Ectodermal cell (in vitro differentiated cells): ENCODE results near the gene USP46. TPM values are rescaled to one million over a fixed set of nuclear protein-coding genes. Genes with fewer than 3 reads are reported as not detected.

Source experiments
- H3K27ac ChIP-seq: 2 replicates; pipeline ENCODE4 v1.7.0; 2013; ENCODE audit warnings: mild to moderate bottlenecking, low read depth, low read length; ENCODE audit not compliant: insufficient read depth, poor library complexity, severe bottlenecking
- H3K27me3 ChIP-seq: 2 replicates; pipeline ENCODE4 v1.7.0; 2013; ENCODE audit warnings: mild to moderate bottlenecking, low read length; ENCODE audit not compliant: insufficient read depth, control insufficient read depth, poor library complexity, severe bottlenecking
- H3K36me3 ChIP-seq: one replicate; pipeline ENCODE4 v1.7.0; 2013; ENCODE audit warnings: low read length; ENCODE audit not compliant: control insufficient read depth, insufficient read depth
- H3K4me1 ChIP-seq: one replicate; pipeline ENCODE4 v1.7.0; 2013; ENCODE audit warnings: low read length; ENCODE audit not compliant: control insufficient read depth, insufficient read depth
- H3K4me3 ChIP-seq: 2 replicates; pipeline ENCODE4 v1.7.0; 2013; ENCODE audit warnings: low read depth, low read length, control low read depth; ENCODE audit not compliant: insufficient read depth
- H3K9me3 ChIP-seq: 2 replicates; pipeline ENCODE4 v1.7.0; 2013; ENCODE audit warnings: mild to moderate bottlenecking, low read length, moderate library complexity; ENCODE audit not compliant: control insufficient read depth
- WGBS, 2 experiments: methylation state at CpG; one replicate each; pipeline ENCODE4 v1.1.7; 2013; ENCODE audit warnings: missing lambda C conversion rate in 2 of 2; 5-methylcytosine and 5-hydroxymethylcytosine counted together
- polyA plus RNA-seq, 4 experiments: library from polyadenylated mRNA; stranded (reverse); fragments of 50-300 nt; gene quantifications; one replicate each; pipeline ENCODE4 v1.2.3, GENCODE V29; 2013

Gene USP46
- 48.2 TPM for polyA plus RNA-seq (2013, experiment 1 of 4)
- polyA plus RNA-seq (2013, experiment 2 of 4) = 43.9 TPM
- polyA plus RNA-seq (2013, experiment 3 of 4) = 33.2 TPM
- polyA plus RNA-seq (2013, experiment 4 of 4) = 37.1 TPM

DNA sequence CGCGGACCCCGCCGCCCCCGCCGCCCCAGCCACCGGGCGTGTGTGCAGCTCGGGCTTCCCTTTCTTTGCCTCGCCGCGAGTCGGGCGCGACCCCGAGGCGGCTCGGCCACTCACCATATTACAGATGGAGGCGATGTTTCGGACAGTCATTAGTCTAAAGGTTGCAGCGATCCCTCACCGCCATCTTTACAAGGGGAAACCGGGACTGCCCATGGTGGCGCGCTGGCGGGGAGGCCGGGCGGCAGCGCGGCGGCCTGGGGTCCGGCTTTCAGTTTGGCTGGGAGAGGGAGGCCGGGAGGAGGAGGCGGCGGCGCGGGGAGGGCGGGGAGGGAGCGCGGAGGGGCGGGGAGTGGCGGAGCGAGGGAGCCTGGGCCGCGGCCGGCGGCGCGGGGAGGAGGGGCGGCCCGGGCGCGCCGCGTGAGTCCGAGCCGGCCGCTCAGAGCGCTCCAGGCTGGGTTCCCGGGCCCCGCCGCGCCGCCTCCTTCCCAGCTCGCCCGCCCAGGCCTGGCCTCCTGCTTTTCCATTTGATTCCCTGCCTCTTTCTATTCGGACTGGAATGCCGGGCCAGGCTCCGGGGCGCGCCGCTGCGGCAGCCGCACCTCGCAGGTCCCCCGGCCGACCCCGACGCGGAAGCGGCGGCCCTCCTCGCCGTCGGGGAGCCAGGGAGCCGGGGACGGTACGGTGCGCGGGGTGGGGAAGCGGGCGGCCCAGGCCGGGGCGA lies at the start of gene USP46:
Gene USP46, minus strand, starts transcription at position 301 of the 721 bp plus-strand sequence. Its CDS starts 151 bp downstream, at position 150.
- Histone ChIP-seq H3K27ac (peak within 1 kb of the TSS; percentile 72), H3K9me3 (no peaks in the 10 kb centered on the region), H3K4me1 (peaks cover 10% of the 10 kb centered on the region), H3K36me3 (peaks cover 6% of the 10 kb centered on the region), H3K4me3 (peak within 1 kb of the TSS; percentile 71), H3K27me3 (peaks cover 7% of the 10 kb centered on the region)
- 0 to 1% methylated on average over 94 of the region's 94 CpGs for WGBS, 2 experiments

DNA sequence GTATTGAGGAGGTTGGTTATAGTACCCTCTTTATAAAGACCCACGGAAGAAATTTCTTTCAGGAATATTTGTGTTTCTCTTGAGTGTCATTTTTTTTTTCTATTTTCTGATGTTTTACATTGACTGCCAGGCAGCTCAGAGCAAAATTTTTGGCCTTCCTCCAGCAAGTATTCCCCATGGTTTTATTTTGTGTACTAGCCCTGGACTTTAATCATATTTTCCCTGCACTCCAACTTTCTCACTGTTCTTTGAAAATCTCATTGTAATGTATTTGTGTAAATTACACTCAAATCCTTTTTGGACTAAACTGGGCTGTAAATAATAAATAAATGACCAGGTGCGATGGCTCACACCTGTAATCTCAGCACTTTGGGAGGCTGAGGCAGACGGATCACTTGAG lies 45.6 kb upstream of the USP46 start:
- H3K9me3 ChIP-seq = no peaks in the 10 kb centered on the region
- H3K27me3 ChIP-seq = no peaks in the 10 kb centered on the region
- 91 to 95% methylated on average over 3 of the region's 3 CpGs for WGBS, 2 experiments
- H3K27ac ChIP-seq = no peak overlapping the region
- H3K4me1 ChIP-seq = no peaks in the 10 kb centered on the region
- no peaks in the 10 kb centered on the region for H3K36me3 ChIP-seq
- H3K4me3 ChIP-seq = no peak overlapping the region

DNA sequence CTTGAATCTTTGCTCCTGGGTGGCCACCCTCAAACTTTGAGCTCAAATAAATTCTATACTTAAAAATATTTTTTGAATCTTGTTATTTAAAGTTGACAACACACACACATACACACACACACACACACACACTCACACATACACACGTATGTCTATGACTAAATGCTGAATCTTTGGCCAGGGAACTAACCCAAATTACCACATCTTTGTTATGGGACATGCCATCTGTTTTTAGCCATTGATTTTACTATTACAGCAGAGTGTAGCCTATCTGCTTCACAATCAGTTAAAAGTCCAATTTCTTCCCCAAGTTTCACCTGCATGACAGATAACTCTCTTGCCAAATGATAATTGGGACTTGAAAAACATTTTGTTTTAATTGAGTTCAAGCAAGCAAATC lies 45.0 kb upstream of the USP46 start:
- H3K27me3 ChIP-seq = no peaks in the 10 kb centered on the region
- H3K36me3 ChIP-seq = no peaks in the 10 kb centered on the region
- H3K9me3 ChIP-seq = no peaks in the 10 kb centered on the region
- no peak overlapping the region for H3K27ac ChIP-seq
- WGBS, 2 experiments = 84 to 88% methylated on average over 1 of the region's 1 CpG
- H3K4me1 ChIP-seq = no peaks in the 10 kb centered on the region
- no peak overlapping the region for H3K4me3 ChIP-seq

DNA sequence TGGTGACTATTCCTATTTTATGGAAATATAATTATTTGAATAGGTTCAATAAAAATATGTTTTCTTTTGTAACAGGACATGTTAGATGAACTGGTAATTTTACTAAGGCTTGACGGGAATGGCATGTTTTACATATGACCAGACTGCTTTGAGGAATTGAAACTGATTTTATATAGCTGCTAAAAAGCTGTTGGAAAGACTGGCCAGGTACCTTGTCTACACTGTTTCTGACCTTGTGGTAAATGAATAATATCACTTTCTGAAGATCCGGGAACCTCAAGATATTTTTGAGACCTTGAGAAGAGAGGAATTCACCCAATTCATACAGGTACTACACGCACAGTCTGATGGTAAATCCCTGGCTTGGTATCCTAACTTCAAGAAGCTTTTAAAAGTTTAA lies 42.1 kb upstream of the USP46 start:
- H3K4me1 ChIP-seq = no peaks in the 10 kb centered on the region
- no peak overlapping the region for H3K27ac ChIP-seq
- H3K27me3 ChIP-seq = no peaks in the 10 kb centered on the region
- no peaks in the 10 kb centered on the region for H3K9me3 ChIP-seq
- WGBS, 2 experiments = 93% methylated on average over 3 of the region's 3 CpGs
- no peak overlapping the region for H3K4me3 ChIP-seq
- no peaks in the 10 kb centered on the region for H3K36me3 ChIP-seq

DNA sequence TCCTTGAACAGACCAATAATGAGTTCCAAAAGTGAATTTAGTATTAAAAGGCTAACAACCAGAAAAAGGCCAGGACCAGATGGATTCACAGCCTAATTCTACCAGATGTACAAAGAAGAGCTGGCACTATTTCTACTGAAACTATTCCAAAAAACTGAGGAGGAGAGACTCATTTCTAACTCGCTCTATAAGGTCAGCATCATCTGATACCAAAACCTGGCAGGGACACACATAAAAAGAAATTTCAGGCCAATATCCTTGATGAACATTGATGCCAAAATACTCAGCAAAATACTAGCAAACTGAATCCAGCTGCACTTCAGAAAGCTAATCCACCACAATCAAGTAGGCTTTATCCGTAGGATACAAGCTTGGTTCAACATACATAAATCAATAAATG lies 35.8 kb upstream of the USP46 start:
- 80 to 97% methylated on average over 2 of the region's 2 CpGs for WGBS, 2 experiments
- H3K36me3 ChIP-seq = no peaks in the 10 kb centered on the region
- no peaks in the 10 kb centered on the region for H3K4me1 ChIP-seq
- H3K9me3 ChIP-seq = no peaks in the 10 kb centered on the region
- no peaks in the 10 kb centered on the region for H3K27me3 ChIP-seq
- H3K27ac ChIP-seq = no peak overlapping the region
- H3K4me3 ChIP-seq = no peak overlapping the region

DNA sequence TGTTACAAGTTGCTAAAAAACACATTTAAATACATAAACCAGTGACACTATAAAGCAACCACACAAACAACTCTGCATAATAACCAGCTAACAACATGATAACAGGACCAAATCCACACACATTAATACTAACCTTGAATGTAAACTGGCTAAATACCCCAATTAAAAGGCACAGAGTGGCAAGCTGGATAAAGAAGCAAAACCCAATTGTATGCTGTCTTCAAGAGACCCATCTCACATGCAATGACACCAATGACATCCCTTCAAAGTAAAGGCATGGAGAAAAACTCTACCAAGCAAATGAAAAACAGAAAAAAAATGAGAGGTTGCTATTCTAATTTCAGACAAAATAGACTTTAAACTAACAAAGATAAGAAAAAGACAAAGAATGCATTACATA lies 34.4 kb upstream of the USP46 start:
- Histone ChIP-seq H3K36me3 (no peaks in the 10 kb centered on the region), H3K4me3 (no peak overlapping the region), H3K4me1 (no peaks in the 10 kb centered on the region), H3K27ac (no peak overlapping the region), H3K27me3 (no peaks in the 10 kb centered on the region), H3K9me3 (no peaks in the 10 kb centered on the region)

GRCh38 chr4:52689096-52689495 lies 30.0 kb upstream of the USP46 start:
- H3K27me3 ChIP-seq = no peaks in the 10 kb centered on the region
- H3K9me3 ChIP-seq = no peaks in the 10 kb centered on the region
- no peak overlapping the region for H3K27ac ChIP-seq
- no peaks in the 10 kb centered on the region for H3K36me3 ChIP-seq
- H3K4me3 ChIP-seq = no peak overlapping the region
- no peaks in the 10 kb centered on the region for H3K4me1 ChIP-seq

- no peaks in the 10 kb centered on the region for H3K9me3 ChIP-seq
- WGBS, 2 experiments = 81 to 88% methylated on average over 3 of the region's 3 CpGs
- no peak overlapping the region for H3K4me3 ChIP-seq
- no peaks in the 10 kb centered on the region for H3K4me1 ChIP-seq
- H3K27me3 ChIP-seq = no peaks in the 10 kb centered on the region
- H3K36me3 ChIP-seq = no peaks in the 10 kb centered on the region
- no peak overlapping the region for H3K27ac ChIP-seq
These were observed 28.6 kb upstream of the USP46 start for GRCh38 chr4:52687696-52688095.

DNA sequence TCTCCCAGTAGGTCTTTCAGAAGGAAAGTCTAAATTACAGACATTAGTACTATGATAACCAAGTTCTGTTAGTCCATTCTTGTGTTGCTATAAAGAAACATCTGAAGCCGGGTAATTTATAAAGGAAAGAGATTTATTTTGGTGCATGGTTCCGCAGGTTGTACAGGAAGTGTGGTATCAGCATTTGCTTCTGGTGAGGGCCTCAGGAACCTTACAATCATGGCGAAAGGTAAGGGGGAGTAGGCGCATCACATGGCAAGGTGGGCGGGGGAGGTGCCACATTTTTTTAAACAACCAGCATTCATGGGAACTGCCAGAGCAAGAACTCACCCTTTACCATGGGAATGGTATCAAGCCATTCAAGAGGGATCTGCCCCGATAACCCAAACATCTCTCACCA lies 26.2 kb upstream of the USP46 start:
- Histone ChIP-seq H3K27me3 (no peaks in the 10 kb centered on the region), H3K36me3 (no peaks in the 10 kb centered on the region), H3K27ac (no peak overlapping the region), H3K4me3 (no peak overlapping the region), H3K9me3 (no peaks in the 10 kb centered on the region), H3K4me1 (no peaks in the 10 kb centered on the region)
- WGBS, 2 experiments = 93 to 95% methylated on average over 6 of the region's 6 CpGs

DNA sequence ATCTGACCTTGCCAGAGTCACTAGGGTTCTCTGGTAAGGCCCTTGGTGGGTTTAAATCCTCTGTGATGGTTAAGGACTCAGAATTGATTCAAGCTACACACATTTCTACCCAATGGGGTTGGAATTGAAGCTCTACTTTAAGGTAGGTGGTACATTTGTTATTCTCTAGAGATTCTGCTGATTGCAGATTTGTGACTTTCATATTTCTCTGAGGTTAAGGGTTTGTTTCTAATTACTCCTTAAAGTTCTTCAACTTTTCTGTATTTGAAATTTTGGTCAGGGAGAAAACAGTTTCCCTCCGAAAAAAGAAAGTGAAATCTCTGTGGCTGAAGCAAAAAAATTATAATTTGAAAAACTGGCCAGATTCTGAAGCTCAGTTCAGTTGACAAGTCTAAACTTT lies 25.8 kb upstream of the USP46 start:
- no peak overlapping the region for H3K4me3 ChIP-seq
- no peaks in the 10 kb centered on the region for H3K27me3 ChIP-seq
- no peaks in the 10 kb centered on the region for H3K9me3 ChIP-seq
- no peaks in the 10 kb centered on the region for H3K36me3 ChIP-seq
- 69 to 93% methylated on average over 1 of the region's 1 CpG for WGBS, 2 experiments
- no peaks in the 10 kb centered on the region for H3K4me1 ChIP-seq
- no peak overlapping the region for H3K27ac ChIP-seq
